Heart left ventricle (tissue), 16 donors: ENCODE data around the gene ABCC4. TPM values are rescaled to one million over a fixed set of nuclear protein-coding genes. Genes with fewer than 3 reads are reported as not detected.

Experiments used
- ATAC-seq, 4 donors: fragments of 200-7000 bp; cut with Tn5 transposase; one replicate each; pipeline ENCODE4 v1.9.1; 2020 to 2022; ENCODE audit warnings: moderate library complexity in 4 of 4, mild to moderate bottlenecking in 3 of 4, moderate number of reproducible peaks in 1 of 4
- DNase-seq, 5 donors: peaks; one replicate each; pipeline ENCODE4 v3.0.0-alpha.2; 2020
- H3K27ac ChIP-seq, 12 donors: fragments of 200-600 bp; sonication (generic) in 4 of 12; one replicate each; pipeline versions ENCODE4 v1.5.0 to v1.8.0; 2016 to 2022; ENCODE audit warnings: mild to moderate bottlenecking in 2 of 12
- H3K27me3 ChIP-seq, 9 donors: fragments of 200-600 bp; sonication (generic) in 2 of 9; one replicate each; pipeline versions ENCODE4 v1.5.1 to v1.8.0; 2016 to 2022; ENCODE audit warnings: mild to moderate bottlenecking in 3 of 9
- H3K36me3 ChIP-seq, 9 donors: fragments of 200-600 bp; sonication (generic) in 2 of 9; one replicate each; pipeline versions ENCODE4 v1.5.0 to v1.8.0; 2018 to 2022; ENCODE audit warnings: mild to moderate bottlenecking in 2 of 9
- H3K4me1 ChIP-seq, 12 donors: fragments of 200-600 bp; sonication (generic) in 4 of 12; one replicate each; pipeline versions ENCODE4 v1.5.0 to v1.8.0; 2016 to 2022; ENCODE audit warnings: mild to moderate bottlenecking in 3 of 12
- H3K4me3 ChIP-seq, 12 donors: fragments of 200-600 bp; sonication (generic) in 4 of 12; one replicate each; pipeline versions ENCODE4 v1.5.0 to v1.8.0; 2017 to 2022; ENCODE audit warnings: mild to moderate bottlenecking in 9 of 12, moderate library complexity in 4 of 12
- H3K9me3 ChIP-seq, 12 donors: fragments of 200-600 bp; sonication (generic) in 4 of 12; one replicate each; pipeline versions ENCODE4 v1.5.0 to v1.8.0; 2016 to 2022; ENCODE audit warnings: mild to moderate bottlenecking in 1 of 12
- CTCF ChIP-seq, 12 donors: fragments of 200-600 bp; sonication (generic) in 4 of 12; IDR thresholded peaks; one replicate each; pipeline versions ENCODE4 v1.5.0 to v1.8.0; 2018 to 2022; ENCODE audit warnings: antibody characterized with exemption in 12 of 12, mild to moderate bottlenecking in 5 of 12
- POLR2A ChIP-seq, 2 donors: fragments of 450-650 bp; IDR thresholded peaks; one replicate each; pipeline ENCODE4 v1.6.1; 2017; ENCODE audit warnings: antibody characterized with exemption in 2 of 2, mild to moderate bottlenecking in 2 of 2, moderate library complexity in 2 of 2
- WGBS, 4 donors: extraction: QIAGEN DNeasy Blood & Tissue Kit in 2 of 4; methylation state at CpG; one replicate each; pipeline versions ENCODE4 v1.1.5 to v1.1.7; 2013 to 2018; 5-methylcytosine and 5-hydroxymethylcytosine counted together
- intact Hi-C, 10 donors: fragments of 100-400 bp; cut with DNase I; formaldehyde crosslinking; loops; one replicate each; pipeline versions ENCODE4 v1.11.1 to v1.14.2; 2022
- polyA plus RNA-seq, 2 donors: library from polyadenylated mRNA; stranded (reverse); fragments of 200-250 nt; gene quantifications; one replicate each; pipeline ENCODE4 v1.2.3, GENCODE V29; 2013
- total RNA-seq, 9 donors: library from RNA; depleted of rRNA in 2 of 9; stranded (reverse); fragments of >200 nt in 2 of 9; fragmentation: NEBNext Ultra II Directional in 3 of 9; extraction: Animal tissue kit (Norgen Biotek cat#: 25700) in 3 of 9; gene quantifications; one replicate each; pipeline versions ENCODE4 v1.1.0 to v1.2.4, GENCODE V29; 2016 to 2023
- donor health status: ischemic (EF 13 %, LVEDD 7.1; RV severe dilation, severe dysfunction).
- donor health status: healthy with polysubstance abuse.
- donor health status: DM: no; HTN: yes; CAD: no.
- donor health status: DM: no; HTN: no; CAD: no.
- donor health status: ischemic (EF 25% LVEDD 6.9; RV normal size, moderate dysfunction).
- donor health status: ischemic (EF 25% LVEDD 5.7; RV mildly dilated, moderate dysfunction).
- donor health status: healthy.
- donor health status: DM: yes; HTN: yes; CAD: no.
- donor health status: ischemic (EF 35%, LVEDD 5.7; RV mildly dilated, moderate dysfunction).
- donor health status: nonischemic (EF 11% LVEDD 7.7; RV severe dilation, severe dysfunction).
- donor health status: DM: yes; HTN: yes; CAD: no.
- donor health status: PGD.
- donor health status: ischemic (EF 29% LVEDD 5.4; RV normal size, mild dysfunction).
- donor health status: nonischemic (EF 23%, LVEDD 6.1; RV moderate dilation, normal function).

ABCC4 gene
- total and polyA plus RNA-seq, 11 donors, result 0.69 to 9.0 (median 5.3) TPM

- ATAC-seq (no peak), DNase-seq (no peak)
- Histone ChIP-seq H3K4me3 (no peak overlapping the region), H3K27ac (no peak overlapping the region), H3K36me3 (peaks cover 0 to 7% (median 0%) of the 10 kb centered on the region in 9 donors), H3K9me3 (no peaks in the 10 kb centered on the region), H3K4me1 (peaks cover 0 to 6% (median 0%) of the 10 kb centered on the region in 12 donors), H3K27me3 (no peaks in the 10 kb centered on the region)
- intact Hi-C loops, result no loop called here
- TF ChIP-seq POLR2A (IDR thresholded peaks at IDR 0.05) (no peak), CTCF (IDR thresholded peaks at IDR 0.05) (no peak)
- 92 to 100% (median 96%) methylated on average over 1 of the region's 1 CpG for WGBS, 4 donors
These were observed 50.3 kb downstream of the ABCC4 start for GRCh38 chr13:95250961-95251360.

- H3K4me3 ChIP-seq, result no peak overlapping the region
- no peaks in the 10 kb centered on the region for H3K9me3 ChIP-seq
- intact Hi-C loops, result no loop called here
- ATAC-seq, result no peak
- 91 to 94% (median 93%) methylated on average over 2 of the region's 2 CpGs for WGBS, 4 donors
- TF ChIP-seq POLR2A (IDR thresholded peaks at IDR 0.05), result no peak
- no peak for TF ChIP-seq CTCF (IDR thresholded peaks at IDR 0.05)
- H3K27me3 ChIP-seq, result no peaks in the 10 kb centered on the region
- peaks cover 0 to 7% (median 0%) of the 10 kb centered on the region in 9 donors for H3K36me3 ChIP-seq
- no peak overlapping the region for H3K27ac ChIP-seq
- DNase-seq, result no peak
- H3K4me1 ChIP-seq, result peaks cover 0 to 7% (median 0%) of the 10 kb centered on the region in 12 donors
These were observed 52.3 kb downstream of the ABCC4 start for GRCh38 chr13:95248953-95249352.

- H3K36me3 ChIP-seq, result peaks cover 0 to 7% (median 0%) of the 10 kb centered on the region in 9 donors
- no peaks in the 10 kb centered on the region for H3K9me3 ChIP-seq
- intact Hi-C loops, result no loop called here
- H3K4me1 ChIP-seq, result peaks cover 0 to 7% (median 0%) of the 10 kb centered on the region in 12 donors
- no peak for ATAC-seq
- WGBS, 4 donors, result 54 to 73% (median 64%) methylated on average over 2 of the region's 2 CpGs
- H3K27ac ChIP-seq, result no peak overlapping the region
- no peak for DNase-seq
- no peaks in the 10 kb centered on the region for H3K27me3 ChIP-seq
- TF ChIP-seq POLR2A (IDR thresholded peaks at IDR 0.05) (no peak), CTCF (IDR thresholded peaks at IDR 0.05) (no peak)
- no peak overlapping the region for H3K4me3 ChIP-seq
These were observed 53.4 kb downstream of the ABCC4 start for GRCh38 chr13:95247852-95248251.

GRCh38 chr13:95247171-95247570 is 54.1 kb downstream of the ABCC4 start:
- Histone ChIP-seq H3K4me3 (no peak overlapping the region), H3K36me3 (peaks cover 0 to 7% (median 0%) of the 10 kb centered on the region in 9 donors), H3K27me3 (no peaks in the 10 kb centered on the region), H3K4me1 (peaks cover 0 to 7% (median 0%) of the 10 kb centered on the region in 12 donors), H3K9me3 (no peaks in the 10 kb centered on the region), H3K27ac (no peak overlapping the region)
- DNase-seq, result no peak
- TF ChIP-seq CTCF (IDR thresholded peaks at IDR 0.05) (no peak), POLR2A (IDR thresholded peaks at IDR 0.05) (no peak)
- WGBS, 4 donors, result 61 to 71% (median 68%) methylated on average over 4 of the region's 4 CpGs
- intact Hi-C loops, result no loop called here
- ATAC-seq, result no peak
